OCI-LY7 (cell line): ENCODE measurements around the gene TBKBP1. TPM values are rescaled to one million over a fixed set of nuclear protein-coding genes. Genes with fewer than 3 reads are reported as not detected.

Experiments used
- BruUV-seq: library from RNA; stranded (reverse); fragments of 400-500 nt; replicated peaks from 2 replicates; lab custom pipeline; 2021; lab: Mats Ljungman, UMichigan
- CTCF ChIA-PET: fragments of 300-600 bp; sonication (Branson Sonifier 250); formaldehyde crosslinking; loops from one replicate; lab custom pipeline; 2022; ENCODE audit warnings: antibody characterized with exemption; ENCODE audit not compliant: unreplicated experiment; lab: Charles Lee
- POLR2A ChIA-PET: fragments of 300-600 bp; sonication (Branson Sonifier 250); formaldehyde crosslinking; loops from one replicate; lab custom pipeline; 2022; ENCODE audit warnings: antibody characterized with exemption; lab: Charles Lee
- DNase-seq: peaks from one replicate; pipeline ENCODE4 v3.0.0-alpha.2; 2015; ENCODE audit warnings: low spot score
- H2AFZ ChIP-seq: fragments of 200-600 bp; sonication (generic), shearing (Covaris generic); 2 replicates; pipeline ENCODE4 v1.6.1; 2014; ENCODE audit warnings: mild to moderate bottlenecking, antibody characterized with exemption, low read length, moderate library complexity
- H3K27ac ChIP-seq: fragments of 200-600 bp; sonication (generic); 2 replicates; pipeline ENCODE4 v1.5.1; 2014; ENCODE audit warnings: mixed run types, low read depth, mild to moderate bottlenecking, moderate library complexity, low read length, inconsistent platforms; ENCODE audit not compliant: poor library complexity, severe bottlenecking
- H3K36me3 ChIP-seq: fragments of 200-600 bp; sonication (generic); 2 replicates; pipeline ENCODE4 v1.6.1; 2014; ENCODE audit warnings: mild to moderate bottlenecking, antibody characterized with exemption, low read length, moderate library complexity, mixed read lengths; ENCODE audit not compliant: insufficient read depth
- H3K4me1 ChIP-seq: fragments of 200-600 bp; sonication (generic); 2 replicates; pipeline ENCODE4 v1.5.1; 2014; ENCODE audit warnings: mild to moderate bottlenecking, low read length; ENCODE audit not compliant: insufficient read depth, poor library complexity, severe bottlenecking
- H3K4me2 ChIP-seq: fragments of 200-600 bp; sonication (generic); 2 replicates; pipeline ENCODE4 v1.6.1; 2014; ENCODE audit warnings: mild to moderate bottlenecking, low read length
- H3K4me3 ChIP-seq: fragments of 200-600 bp; sonication (generic); 2 replicates; pipeline ENCODE4 v1.5.1; 2014; ENCODE audit warnings: mild to moderate bottlenecking, low read depth, low read length; ENCODE audit not compliant: poor library complexity, severe bottlenecking
- H3K79me2 ChIP-seq: fragments of 200-600 bp; sonication (generic); 2 replicates; pipeline ENCODE4 v1.6.1; 2016; ENCODE audit warnings: low read depth, mild to moderate bottlenecking, low read length, moderate library complexity, mixed read lengths; ENCODE audit not compliant: insufficient read depth
- H3K9me2 ChIP-seq: fragments of 200-600 bp; sonication (generic); 2 replicates; pipeline ENCODE4 v1.6.1; 2016; ENCODE audit warnings: mild to moderate bottlenecking, low read length, mixed read lengths; ENCODE audit not compliant: insufficient read depth
- H3K9me3 ChIP-seq: fragments of 200-600 bp; sonication (generic); 2 replicates; pipeline ENCODE4 v1.6.1; 2014; ENCODE audit warnings: mild to moderate bottlenecking, mixed run types, low read length, mixed read lengths
- H4K20me1 ChIP-seq: fragments of 200-600 bp; sonication (generic); 2 replicates; pipeline ENCODE4 v1.6.1; 2014; ENCODE audit warnings: mild to moderate bottlenecking, antibody characterized with exemption, low read length, moderate library complexity, mixed read lengths; ENCODE audit not compliant: insufficient read depth
- CTCF ChIP-seq: fragments of 200-600 bp; sonication (generic); conservative IDR thresholded peaks from 2 replicates; pipeline ENCODE4 v1.5.1; 2014; ENCODE audit warnings: mild to moderate bottlenecking, antibody characterized with exemption, low read length, moderate library complexity, mixed read lengths
- EZH2phosphoT487 ChIP-seq: fragments of 200-600 bp; sonication (generic); IDR thresholded peaks from 2 replicates; pipeline ENCODE4 v1.6.1; 2018; ENCODE audit warnings: low read depth, borderline replicate concordance, mild to moderate bottlenecking, mixed run types, antibody characterized with exemption, low read length, moderate library complexity, mixed read lengths
- intact Hi-C: fragments of 100-400 bp; cut with micrococcal nuclease; formaldehyde crosslinking; loops from one replicate; pipeline ENCODE4 v1.10.0; 2022; ENCODE audit not compliant: unreplicated experiment
- total RNA-seq, 2 experiments: library from RNA; depleted of rRNA in 1 of 2; stranded (reverse); fragments of >200 nt in 1 of 2; shearing (Covaris generic) in 1 of 2; gene quantifications; 2 replicates each; pipeline ENCODE4 v1.2.3, GENCODE V29; 2014 to 2022

Gene TBKBP1
- total RNA-seq, 2 experiments from 2014 or later, result 8.3 to 16.0 TPM

DNA sequence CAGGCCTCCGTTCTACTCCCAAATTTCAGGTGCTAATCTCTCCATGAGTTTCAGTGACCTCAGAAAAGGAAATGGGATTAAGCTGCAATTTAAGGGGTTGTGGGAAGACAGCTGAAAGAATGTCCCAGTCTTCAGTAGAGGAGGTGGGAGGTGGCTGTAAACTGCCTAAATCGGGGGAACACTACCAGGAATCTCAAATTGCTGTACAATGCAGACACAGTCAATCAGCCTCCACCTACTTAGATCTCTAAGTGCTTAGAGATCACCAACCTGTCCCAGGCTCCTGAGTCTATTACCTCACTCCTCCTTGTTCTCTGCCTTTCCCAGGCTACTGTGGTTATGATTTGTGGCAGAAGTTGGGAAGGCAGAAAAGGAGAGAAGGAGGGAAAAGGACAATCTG is 30.7 kb downstream of the TBKBP1 start:
- no peak for DNase-seq
- H3K27ac ChIP-seq, result no peak overlapping the region
- intact Hi-C loops, result no loop called here
- H4K20me1 ChIP-seq, result no peaks in the 10 kb centered on the region; the same call in 1 of the 2 replicates
- H3K4me3 ChIP-seq, result no peak overlapping the region
- H3K79me2 ChIP-seq, result no peaks in the 10 kb centered on the region
- H3K9me3 ChIP-seq, result no peaks in the 10 kb centered on the region
- no peak overlapping the region for H2AFZ ChIP-seq
- H3K4me1 ChIP-seq, result no peaks in the 10 kb centered on the region
- no peak for TF ChIP-seq EZH2phosphoT487
- TF ChIP-seq CTCF, result no peak
- H3K9me2 ChIP-seq, result no peaks in the 10 kb centered on the region
- POLR2A ChIA-PET, result interaction anchor here (0.7 kb wide), 1 partner anchor 22 kb away, joined by 3 read pairs; no protein-coding TSS in a partner anchor
- no peaks in the 10 kb centered on the region for H3K36me3 ChIP-seq
- CTCF ChIA-PET, result no interaction called here
- no peak overlapping the region for H3K4me2 ChIP-seq
- BruUV-seq, result no TSS peak

GRCh38 chr17:47725446-47726111 is 31.6 kb downstream of the TBKBP1 start:
- intact Hi-C loops, result no loop called here
- ChIA-PET CTCF (no interaction called here), POLR2A (no interaction called here)
- Histone ChIP-seq H3K27ac (no peak overlapping the region), H3K36me3 (no peaks in the 10 kb centered on the region), H3K9me3 (no peaks in the 10 kb centered on the region), H3K9me2 (no peaks in the 10 kb centered on the region), H3K4me3 (no peak overlapping the region), H3K4me2 (no peak overlapping the region), H3K79me2 (no peaks in the 10 kb centered on the region), H4K20me1 (no peaks in the 10 kb centered on the region; the same call in 1 of the 2 replicates), H2AFZ (no peak overlapping the region), H3K4me1 (no peaks in the 10 kb centered on the region)
- TF ChIP-seq CTCF (peak; percentile 49; the same call in 1 of the 2 replicates), EZH2phosphoT487 (no peak)
- no peak for DNase-seq
- no TSS peak for BruUV-seq
